BJ (cell line): ENCODE measurements around the gene PCARE. TPM values are rescaled to one million over a fixed set of nuclear protein-coding genes. Genes with fewer than 3 reads are reported as not detected.

Source experiments
- CTCF ChIA-PET: fragments of 350-600 bp; formaldehyde crosslinking; extraction: SDS; loops from one replicate; lab custom pipeline; 2021; ENCODE audit warnings: antibody characterized with exemption, inconsistent platforms; lab: Yijun Ruan, JAX
- POLR2A ChIA-PET: fragments of 300-600 bp; sonication (Branson Sonifier 250); formaldehyde crosslinking; extraction: SDS; loops from one replicate; lab custom pipeline; 2021; ENCODE audit warnings: antibody characterized with exemption; lab: Charles Lee
- DNase-seq: peaks from one replicate; pipeline ENCODE4 v3.0.0-alpha.2; 2011; ENCODE audit warnings: low read depth
- H3K27me3 ChIP-seq: 2 replicates; pipeline ENCODE4 v1.6.0; 2011; ENCODE audit warnings: low read length; ENCODE audit not compliant: control insufficient read depth, insufficient read depth
- H3K36me3 ChIP-seq: 2 replicates; pipeline ENCODE4 v1.5.1; 2011; ENCODE audit warnings: low read length; ENCODE audit not compliant: control insufficient read depth, insufficient read depth
- H3K4me3 ChIP-seq: 2 replicates; pipeline ENCODE4 v1.5.1; 2011; ENCODE audit warnings: low read depth, mild to moderate bottlenecking, control low read depth, low read length
- polyA plus RNA-seq: library from polyadenylated mRNA; depleted of rRNA; stranded (reverse); fragments of >200 nt; gene quantifications from 2 replicates; pipeline ENCODE4 v1.2.3, GENCODE V29; 2011
- TF ChIP-seq, protein P1 (sequence below): IDR thresholded peaks from 2 replicates; pipeline ENCODE4 v1.5.1; 2011; ENCODE audit warnings: low read depth, mild to moderate bottlenecking, control low read depth, inconsistent platforms, low read length, moderate library complexity; ENCODE audit not compliant: insufficient read depth

Gene PCARE
- polyA plus RNA-seq, 1 experiment: not detected

DNA sequence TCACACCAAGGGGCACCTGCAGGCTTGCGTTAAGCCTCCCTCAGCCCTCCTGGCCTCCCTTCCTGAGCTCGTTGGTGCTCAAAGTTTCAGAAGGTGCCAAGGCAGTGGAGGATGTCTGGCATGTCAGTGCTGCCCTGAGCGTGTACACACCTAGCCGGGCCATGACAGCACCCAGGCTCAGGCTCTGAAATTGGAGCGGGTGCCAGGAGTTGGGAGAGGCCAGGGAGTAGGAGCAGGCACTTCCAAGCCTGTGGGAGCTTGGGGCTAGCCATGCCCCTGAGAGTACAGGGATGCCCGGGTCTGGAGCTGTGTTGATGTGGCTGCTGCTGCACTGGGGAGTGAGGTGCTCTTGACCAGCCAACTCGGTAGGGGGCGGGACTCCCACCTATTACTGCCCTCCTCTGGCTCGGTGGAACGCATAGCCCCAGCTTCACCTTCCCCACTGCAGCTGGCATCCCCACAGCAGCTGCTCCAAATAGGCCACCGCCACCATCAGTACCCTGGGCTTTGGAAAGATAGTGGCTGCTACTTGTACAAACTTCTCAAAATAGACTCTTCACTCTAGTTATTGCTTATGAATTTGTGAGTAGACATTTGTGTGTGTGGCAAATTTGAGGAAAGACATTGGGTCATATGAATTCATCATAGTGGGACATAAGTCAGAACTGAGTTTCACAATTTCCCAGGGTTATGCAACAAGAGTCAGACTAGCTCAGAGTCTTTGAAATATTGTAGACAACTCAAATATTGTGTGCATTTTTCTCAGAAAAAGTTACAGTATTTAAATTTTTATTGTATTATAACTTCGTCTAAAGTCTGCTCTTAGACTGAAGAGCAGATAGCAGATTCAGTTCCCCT is 6.8 kb upstream of the PCARE start:
- Histone ChIP-seq H3K36me3 (no peaks in the 10 kb centered on the region), H3K27me3 (no peaks in the 10 kb centered on the region), H3K4me3 (no peak overlapping the region)
- CTCF ChIA-PET: no interaction called here
- no peak for DNase-seq
- POLR2A ChIA-PET: no interaction called here
- TF ChIP-seq, protein P1, sequence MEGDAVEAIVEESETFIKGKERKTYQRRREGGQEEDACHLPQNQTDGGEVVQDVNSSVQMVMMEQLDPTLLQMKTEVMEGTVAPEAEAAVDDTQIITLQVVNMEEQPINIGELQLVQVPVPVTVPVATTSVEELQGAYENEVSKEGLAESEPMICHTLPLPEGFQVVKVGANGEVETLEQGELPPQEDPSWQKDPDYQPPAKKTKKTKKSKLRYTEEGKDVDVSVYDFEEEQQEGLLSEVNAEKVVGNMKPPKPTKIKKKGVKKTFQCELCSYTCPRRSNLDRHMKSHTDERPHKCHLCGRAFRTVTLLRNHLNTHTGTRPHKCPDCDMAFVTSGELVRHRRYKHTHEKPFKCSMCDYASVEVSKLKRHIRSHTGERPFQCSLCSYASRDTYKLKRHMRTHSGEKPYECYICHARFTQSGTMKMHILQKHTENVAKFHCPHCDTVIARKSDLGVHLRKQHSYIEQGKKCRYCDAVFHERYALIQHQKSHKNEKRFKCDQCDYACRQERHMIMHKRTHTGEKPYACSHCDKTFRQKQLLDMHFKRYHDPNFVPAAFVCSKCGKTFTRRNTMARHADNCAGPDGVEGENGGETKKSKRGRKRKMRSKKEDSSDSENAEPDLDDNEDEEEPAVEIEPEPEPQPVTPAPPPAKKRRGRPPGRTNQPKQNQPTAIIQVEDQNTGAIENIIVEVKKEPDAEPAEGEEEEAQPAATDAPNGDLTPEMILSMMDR: no peak

GRCh38 chr2:29079887-29080286 is 5.6 kb upstream of the PCARE start:
- POLR2A ChIA-PET: no interaction called here
- no peaks in the 10 kb centered on the region for H3K36me3 ChIP-seq
- H3K4me3 ChIP-seq: no peak overlapping the region
- no peaks in the 10 kb centered on the region for H3K27me3 ChIP-seq
- DNase-seq: no peak
- TF ChIP-seq, protein P1: no peak
- CTCF ChIA-PET: no interaction called here

DNA sequence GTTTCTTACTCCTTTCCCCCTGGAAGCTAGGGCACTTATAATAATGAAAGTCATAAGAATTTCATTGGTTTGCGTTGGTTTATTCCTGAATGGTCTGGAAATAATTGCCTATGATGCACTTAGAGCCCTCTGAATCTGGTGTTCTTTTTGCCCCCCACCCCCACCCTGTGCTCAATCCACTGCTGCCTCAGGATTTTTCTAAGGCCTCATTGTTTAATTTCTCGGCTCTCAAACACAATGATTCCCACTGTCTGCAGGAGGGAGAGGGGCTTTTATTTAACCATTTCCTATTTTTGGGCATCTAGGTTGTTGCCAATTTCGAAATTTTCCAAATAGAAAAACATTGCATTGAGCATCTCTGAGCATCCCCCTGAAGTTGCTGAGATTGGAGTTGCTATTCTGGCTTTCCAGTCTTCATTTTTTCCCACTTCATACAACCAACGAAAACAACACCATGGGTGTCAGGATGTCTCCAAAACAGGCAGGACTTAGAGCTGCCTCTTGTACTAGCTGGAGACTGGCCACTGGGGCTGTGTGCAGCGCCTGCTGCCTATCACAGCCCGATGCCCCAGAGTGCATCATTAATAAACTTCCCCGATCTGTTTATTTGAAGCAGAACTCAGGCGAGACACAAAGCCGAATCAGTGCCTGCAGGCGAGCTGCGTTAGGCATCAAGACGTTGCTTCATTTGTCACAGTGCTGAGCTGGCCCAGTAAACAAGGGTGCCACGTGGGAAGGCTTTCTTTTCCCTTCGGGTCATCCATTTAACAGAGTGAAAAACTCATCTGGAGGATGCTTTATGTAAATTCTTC is 1.8 kb upstream of the PCARE start:
- CTCF ChIA-PET: interaction anchor here (3.0 kb wide), 1 partner anchor 10 kb away, joined by 10 read pairs; no protein-coding TSS in a partner anchor
- H3K4me3 ChIP-seq: no peak overlapping the region
- peak; percentile 13 for DNase-seq
- TF ChIP-seq, protein P1: no peak
- H3K27me3 ChIP-seq: peaks cover 2% of the 10 kb centered on the region; the same call in 1 of the 2 replicates
- no peaks in the 10 kb centered on the region for H3K36me3 ChIP-seq
- POLR2A ChIA-PET: no interaction called here

DNA sequence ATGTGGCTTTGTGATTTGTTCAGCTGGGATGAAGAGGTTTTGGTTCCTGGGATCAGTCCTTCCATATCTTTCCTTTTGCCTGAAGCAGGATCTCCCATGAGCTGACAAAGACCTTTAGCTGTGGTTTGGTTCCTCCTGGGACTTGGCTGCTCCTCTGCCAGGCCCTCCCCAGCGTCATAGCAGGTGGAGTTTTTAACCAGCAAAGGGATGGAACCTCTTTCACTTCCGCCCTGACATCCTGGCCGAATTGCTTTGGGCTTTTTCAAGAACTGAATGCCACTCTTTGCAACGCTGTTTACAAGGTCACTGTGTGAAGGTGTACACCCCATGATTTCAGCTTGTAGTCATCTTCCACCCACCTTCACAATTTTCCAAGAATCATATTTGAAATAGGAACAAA is 390 bp downstream of the PCARE start:
- TF ChIP-seq, protein P1: no peak
- ChIA-PET POLR2A (no interaction called here), CTCF (no interaction called here)
- H3K36me3 ChIP-seq: no peaks in the 10 kb centered on the region
- DNase-seq: no peak
- H3K4me3 ChIP-seq: no peak overlapping the region
- H3K27me3 ChIP-seq: peaks cover 2% of the 10 kb centered on the region

GRCh38 chr2:29072971-29073725 is 1.2 kb downstream of the PCARE start:
- POLR2A ChIA-PET: no interaction called here
- no peak for DNase-seq
- no peaks in the 10 kb centered on the region for H3K36me3 ChIP-seq
- H3K4me3 ChIP-seq: no peak overlapping the region
- TF ChIP-seq, protein P1: no peak
- H3K27me3 ChIP-seq: peaks cover 2% of the 10 kb centered on the region
- CTCF ChIA-PET: no interaction called here
